Measurements from ENCODE around the gene OR4B1. TPM values are rescaled to one million over a fixed set of nuclear protein-coding genes. Genes with fewer than 3 reads are reported as not detected.
"Not testable (repeated sequence)": the region's sequence is repeated elsewhere in the genome, so short reads cannot be mapped to it uniquely, and the experiment has no call there.

OR4B1 gene
- total RNA-seq, 1 donor from 2014 or later, result not detected

DNA sequence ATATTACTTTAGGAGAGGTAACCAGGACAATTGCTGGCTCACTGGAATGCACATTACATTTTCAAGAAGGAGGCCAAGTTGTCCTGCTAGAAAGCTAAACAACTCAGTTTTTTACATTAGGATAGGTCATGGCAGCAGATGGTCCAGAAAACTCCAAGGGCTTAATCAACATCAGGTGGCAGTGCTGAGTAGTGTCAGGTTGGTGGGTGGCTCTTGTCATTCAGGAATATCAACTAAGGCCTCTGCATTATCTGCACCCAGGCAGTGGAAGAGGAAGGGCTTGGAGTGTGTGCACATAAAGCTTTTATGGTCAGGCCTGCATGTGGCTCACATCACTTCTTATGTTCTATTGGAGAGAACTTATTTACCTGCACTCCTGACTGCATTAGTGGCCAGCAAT, 32.2 kb upstream of the OR4B1 start:
- H3K4me3 ChIP-seq, result no peak overlapping the region
- no peak for ATAC-seq
- no peak for DNase-seq
- no peaks in the 10 kb centered on the region for H3K36me3 ChIP-seq
- H3K27ac ChIP-seq, result no peak overlapping the region
- intact Hi-C loops (cut with DNase I), result no loop called here
- no peaks in the 10 kb centered on the region for H3K9me3 ChIP-seq
- H3K27me3 ChIP-seq, result no peaks in the 10 kb centered on the region
- H3K4me1 ChIP-seq, result no peaks in the 10 kb centered on the region
- TF ChIP-seq, protein P1, sequence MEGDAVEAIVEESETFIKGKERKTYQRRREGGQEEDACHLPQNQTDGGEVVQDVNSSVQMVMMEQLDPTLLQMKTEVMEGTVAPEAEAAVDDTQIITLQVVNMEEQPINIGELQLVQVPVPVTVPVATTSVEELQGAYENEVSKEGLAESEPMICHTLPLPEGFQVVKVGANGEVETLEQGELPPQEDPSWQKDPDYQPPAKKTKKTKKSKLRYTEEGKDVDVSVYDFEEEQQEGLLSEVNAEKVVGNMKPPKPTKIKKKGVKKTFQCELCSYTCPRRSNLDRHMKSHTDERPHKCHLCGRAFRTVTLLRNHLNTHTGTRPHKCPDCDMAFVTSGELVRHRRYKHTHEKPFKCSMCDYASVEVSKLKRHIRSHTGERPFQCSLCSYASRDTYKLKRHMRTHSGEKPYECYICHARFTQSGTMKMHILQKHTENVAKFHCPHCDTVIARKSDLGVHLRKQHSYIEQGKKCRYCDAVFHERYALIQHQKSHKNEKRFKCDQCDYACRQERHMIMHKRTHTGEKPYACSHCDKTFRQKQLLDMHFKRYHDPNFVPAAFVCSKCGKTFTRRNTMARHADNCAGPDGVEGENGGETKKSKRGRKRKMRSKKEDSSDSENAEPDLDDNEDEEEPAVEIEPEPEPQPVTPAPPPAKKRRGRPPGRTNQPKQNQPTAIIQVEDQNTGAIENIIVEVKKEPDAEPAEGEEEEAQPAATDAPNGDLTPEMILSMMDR (IDR thresholded peaks at IDR 0.05), result no peak

DNA sequence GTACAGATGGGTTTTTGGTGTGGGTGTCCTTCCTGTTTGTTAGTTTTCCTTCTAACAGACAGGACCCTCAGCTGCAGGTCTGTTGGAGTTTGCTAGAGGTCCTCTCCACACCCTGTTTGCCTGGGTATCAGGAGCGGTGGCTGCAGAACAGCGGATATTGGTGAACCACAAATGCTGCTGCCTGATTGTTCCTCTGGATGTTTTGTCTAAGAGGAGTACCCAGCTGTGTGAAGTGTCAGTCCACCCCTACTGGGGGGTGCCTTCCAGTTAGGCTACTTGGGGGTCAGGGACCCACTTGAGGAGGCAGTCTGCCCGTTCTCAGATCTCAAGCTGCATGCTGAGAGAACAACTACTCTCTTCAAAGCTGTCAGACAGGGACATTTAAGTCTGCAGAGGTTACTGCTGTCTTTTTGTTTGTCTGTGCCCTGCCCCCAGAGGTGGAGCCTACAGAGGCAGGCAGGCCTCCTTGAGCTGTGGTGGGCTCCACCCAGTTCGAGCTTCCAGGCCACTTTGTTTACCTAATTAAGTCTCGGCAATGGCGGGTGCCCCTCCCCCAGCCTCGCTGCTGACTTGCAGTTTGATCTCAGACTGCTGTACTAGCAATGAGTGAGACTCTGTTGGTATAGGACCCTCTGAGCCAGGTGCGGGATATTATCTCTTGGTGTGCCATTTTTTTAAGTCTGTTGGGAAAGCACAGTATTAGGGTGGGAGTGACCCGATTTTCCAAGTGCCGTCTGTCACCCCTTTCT, 25.5 kb upstream of the OR4B1 start:
- H3K9me3 ChIP-seq; H3K27me3 ChIP-seq; H3K4me1 ChIP-seq; DNase-seq; intact Hi-C loops (cut with DNase I); H3K27ac ChIP-seq; ATAC-seq; H3K36me3 ChIP-seq; H3K4me3 ChIP-seq: not testable (repeated sequence)

DNA sequence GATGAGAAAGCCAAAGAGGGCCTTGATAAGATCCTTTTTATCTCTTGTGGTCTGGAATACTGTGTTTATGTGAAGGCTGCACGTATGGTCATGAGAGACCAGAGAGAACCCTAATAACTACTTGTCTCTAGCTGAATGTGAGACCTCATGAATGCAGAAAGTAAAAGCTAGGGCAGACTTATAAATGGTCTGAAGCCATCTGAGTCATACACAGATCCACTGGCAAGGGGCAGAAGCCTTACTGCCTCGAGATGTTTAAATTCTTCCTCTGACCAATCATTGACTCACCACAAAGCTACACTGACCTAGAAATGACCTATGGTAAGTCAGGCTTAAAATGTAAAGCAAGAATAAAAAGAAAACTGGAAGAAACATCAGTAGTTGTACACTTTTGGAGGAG, 22.7 kb upstream of the OR4B1 start:
- H3K36me3 ChIP-seq, result no peaks in the 10 kb centered on the region
- H3K4me3 ChIP-seq, result no peak overlapping the region
- no peak overlapping the region for H3K27ac ChIP-seq
- no peaks in the 10 kb centered on the region for H3K9me3 ChIP-seq
- intact Hi-C loops (cut with DNase I), result no loop called here
- no peak for DNase-seq
- no peaks in the 10 kb centered on the region for H3K4me1 ChIP-seq
- TF ChIP-seq, protein P1 (IDR thresholded peaks at IDR 0.05), result no peak
- ATAC-seq, result no peak
- H3K27me3 ChIP-seq, result no peaks in the 10 kb centered on the region

DNA sequence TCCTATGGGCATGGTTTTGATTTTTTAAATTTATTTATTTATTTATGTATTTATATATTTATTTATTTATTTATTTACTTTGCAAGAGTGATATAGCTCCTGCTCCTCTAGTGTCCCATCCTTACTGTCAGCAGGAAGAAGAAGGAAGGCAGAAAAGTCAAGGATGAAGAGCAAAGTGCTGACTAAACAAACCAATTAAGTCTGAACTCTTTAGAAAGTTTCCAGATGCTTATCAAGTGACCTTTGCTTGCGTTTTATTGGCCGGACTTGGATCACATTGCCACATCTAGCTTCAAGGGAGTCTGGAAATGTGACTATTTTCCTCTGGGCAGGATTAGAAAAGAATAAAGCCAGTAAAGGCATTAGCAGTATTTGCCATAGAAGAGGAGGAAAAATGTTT, 8.7 kb upstream of the OR4B1 start:
- ATAC-seq, result no peak
- Histone ChIP-seq H3K4me3 (no peak overlapping the region), H3K27me3 (no peaks in the 10 kb centered on the region), H3K27ac (no peak overlapping the region), H3K36me3 (no peaks in the 10 kb centered on the region), H3K4me1 (no peaks in the 10 kb centered on the region), H3K9me3 (no peaks in the 10 kb centered on the region)
- intact Hi-C loops (cut with DNase I), result no loop called here
- TF ChIP-seq, protein P1 (IDR thresholded peaks at IDR 0.05), result no peak
- no peak for DNase-seq

DNA sequence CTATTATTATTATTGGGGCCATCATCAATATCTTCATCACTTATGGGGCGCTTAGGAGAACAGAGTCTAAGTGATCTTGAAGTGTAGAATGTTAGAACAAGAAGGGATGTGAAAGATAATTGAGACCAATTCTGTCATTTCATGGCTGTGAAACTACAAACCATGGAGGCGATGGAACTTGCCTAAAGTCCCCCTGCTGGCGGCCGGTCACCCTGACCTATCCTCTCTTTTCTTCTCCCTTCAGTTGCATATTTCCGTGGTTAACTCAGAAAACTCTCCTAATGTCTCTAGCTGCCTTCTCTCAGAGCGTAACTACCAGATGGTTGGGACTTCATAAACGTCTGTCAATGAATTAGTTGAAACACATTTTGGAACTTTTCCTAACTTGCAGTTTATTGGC, 6.6 kb upstream of the OR4B1 start:
- H3K4me1 ChIP-seq, result no peaks in the 10 kb centered on the region
- no peaks in the 10 kb centered on the region for H3K9me3 ChIP-seq
- no peak for ATAC-seq
- no peaks in the 10 kb centered on the region for H3K27me3 ChIP-seq
- no peaks in the 10 kb centered on the region for H3K36me3 ChIP-seq
- TF ChIP-seq, protein P1 (IDR thresholded peaks at IDR 0.05), result peak; percentile 13
- DNase-seq, result no peak
- no peak overlapping the region for H3K4me3 ChIP-seq
- intact Hi-C loops (cut with DNase I), result no loop called here
- no peak overlapping the region for H3K27ac ChIP-seq

DNA sequence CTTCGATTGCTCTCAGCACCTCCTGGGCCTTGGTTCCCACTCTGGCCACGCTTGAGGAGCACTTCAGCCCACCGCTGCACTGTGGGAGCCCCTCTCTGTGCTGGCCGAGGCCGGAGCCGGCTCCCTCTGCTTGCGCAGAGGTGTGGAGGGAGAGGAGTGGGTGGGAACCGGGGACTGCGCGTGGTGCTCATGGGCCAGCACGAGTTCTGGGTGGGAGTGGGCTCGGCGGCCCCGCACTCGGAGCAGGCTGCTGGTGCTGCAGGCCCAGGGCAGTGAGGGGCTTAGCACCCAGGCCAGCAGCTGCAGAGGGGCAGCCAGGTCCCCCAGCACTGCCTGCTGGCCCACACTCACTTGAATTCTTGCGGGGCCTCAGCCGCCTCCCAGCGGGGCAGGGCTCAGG, 12.2 kb downstream of the OR4B1 start:
- TF ChIP-seq, protein P1 (IDR thresholded peaks at IDR 0.05), result no peak
- ATAC-seq (no peak), DNase-seq (no peak)
- no peaks in the 10 kb centered on the region for H3K36me3 ChIP-seq
- H3K9me3 ChIP-seq, result no peaks in the 10 kb centered on the region
- H3K27me3 ChIP-seq, result no peaks in the 10 kb centered on the region
- no peak overlapping the region for H3K27ac ChIP-seq
- no peaks in the 10 kb centered on the region for H3K4me1 ChIP-seq
- no peak overlapping the region for H3K4me3 ChIP-seq
- intact Hi-C loops (cut with DNase I), result no loop called here

DNA sequence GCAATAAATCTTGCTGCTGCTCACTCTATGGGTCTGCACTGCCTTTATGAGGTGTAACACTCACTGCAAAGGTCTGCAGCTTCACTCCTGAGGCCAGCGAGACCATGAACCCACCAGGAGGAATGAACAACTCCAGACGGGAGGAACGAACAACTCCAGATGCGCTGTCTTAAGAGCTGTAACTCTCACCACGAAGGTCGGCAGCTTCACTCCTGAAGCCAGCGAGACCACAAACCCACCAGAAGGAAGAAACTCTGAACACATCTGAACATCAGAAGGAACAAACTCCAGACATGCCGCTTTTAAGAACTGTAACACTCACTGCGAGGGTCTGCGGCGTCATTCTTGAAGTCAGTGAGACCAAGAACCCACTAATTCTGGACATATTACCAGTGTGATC, 13.4 kb downstream of the OR4B1 start:
- H3K36me3 ChIP-seq; ATAC-seq; H3K27me3 ChIP-seq; DNase-seq; H3K4me3 ChIP-seq; H3K4me1 ChIP-seq; intact Hi-C loops (cut with DNase I); H3K9me3 ChIP-seq; H3K27ac ChIP-seq: not testable (repeated sequence)
